ENCODE measurements around the gene TSPAN14.

DNA sequence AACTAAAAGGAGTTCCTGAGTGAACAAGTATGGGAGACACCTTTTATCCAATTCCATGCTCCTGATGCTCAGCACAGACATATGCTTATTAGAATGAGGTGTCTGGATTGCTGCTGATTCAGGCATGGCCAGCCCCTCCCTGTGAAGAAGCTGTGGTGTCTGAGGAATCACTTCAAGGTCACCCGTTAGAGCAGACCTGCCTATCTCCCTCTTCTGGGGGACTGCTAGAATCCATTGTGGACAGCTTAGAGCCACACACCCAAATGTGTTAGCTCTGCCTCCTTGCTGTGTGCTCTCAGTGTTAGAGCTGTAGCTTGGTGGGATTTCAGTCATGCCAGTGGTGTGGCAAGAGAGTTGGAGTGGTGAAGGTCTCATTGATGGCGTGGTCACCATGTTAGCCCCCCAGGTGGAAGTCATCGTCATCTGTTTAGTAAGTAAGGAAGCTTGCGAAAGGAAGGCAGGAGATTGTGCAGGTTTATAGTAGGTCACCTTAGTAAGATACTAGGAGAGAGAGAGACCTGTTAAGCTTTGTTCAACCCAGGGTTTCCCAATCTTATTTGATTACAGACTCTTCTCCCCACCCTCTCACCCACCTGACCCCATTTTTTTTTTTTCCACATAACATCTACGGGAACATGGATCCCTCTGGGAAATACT, 32.9 kb upstream of the TSPAN14 start:
- TF ChIP-seq CTCF (IDR thresholded peaks at IDR 0.05; ENCODE audit: low read depth, low read length) (no peak), POLR2A (IDR thresholded peaks at IDR 0.05; ENCODE audit: extremely low read depth, insufficient read length) (no peak)
- TF ChIP-seq, protein P1, sequence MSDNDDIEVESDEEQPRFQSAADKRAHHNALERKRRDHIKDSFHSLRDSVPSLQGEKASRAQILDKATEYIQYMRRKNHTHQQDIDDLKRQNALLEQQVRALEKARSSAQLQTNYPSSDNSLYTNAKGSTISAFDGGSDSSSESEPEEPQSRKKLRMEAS (IDR thresholded peaks at IDR 0.05; ENCODE audit: low read depth, low read length) = no peak

Measured in NB4 (cell line).